Posterior vena cava (tissue), 2 donors: ENCODE data around the gene POFUT2. TPM values are rescaled to one million over a fixed set of nuclear protein-coding genes. Genes with fewer than 3 reads are reported as not detected.

Experiments used
- DNase-seq: peaks from one replicate; pipeline ENCODE4 v3.0.0-alpha.2; 2020; ENCODE audit warnings: low spot score
- intact Hi-C, 2 donors: fragments of 100-400 bp; cut with DNase I; formaldehyde crosslinking; loops; one replicate each; pipeline versions ENCODE4 v1.14.1 to v1.14.2; 2022 to 2023
- total RNA-seq, 2 donors: library from RNA; stranded (reverse); fragmentation: NEBNext Ultra II Directional; extraction: Animal tissue kit (Norgen Biotek cat#: 25700); gene quantifications; one replicate each; pipeline ENCODE4 v1.2.1, GENCODE V29; 2021
- donor health status: DM: yes; HTN: yes; CAD: no.
- donor health status: DM: yes; HTN: yes; CAD: no.

POFUT2 gene
- total RNA-seq, 2 donors from 2014 or later, result 27.1 to 27.4 TPM

DNA sequence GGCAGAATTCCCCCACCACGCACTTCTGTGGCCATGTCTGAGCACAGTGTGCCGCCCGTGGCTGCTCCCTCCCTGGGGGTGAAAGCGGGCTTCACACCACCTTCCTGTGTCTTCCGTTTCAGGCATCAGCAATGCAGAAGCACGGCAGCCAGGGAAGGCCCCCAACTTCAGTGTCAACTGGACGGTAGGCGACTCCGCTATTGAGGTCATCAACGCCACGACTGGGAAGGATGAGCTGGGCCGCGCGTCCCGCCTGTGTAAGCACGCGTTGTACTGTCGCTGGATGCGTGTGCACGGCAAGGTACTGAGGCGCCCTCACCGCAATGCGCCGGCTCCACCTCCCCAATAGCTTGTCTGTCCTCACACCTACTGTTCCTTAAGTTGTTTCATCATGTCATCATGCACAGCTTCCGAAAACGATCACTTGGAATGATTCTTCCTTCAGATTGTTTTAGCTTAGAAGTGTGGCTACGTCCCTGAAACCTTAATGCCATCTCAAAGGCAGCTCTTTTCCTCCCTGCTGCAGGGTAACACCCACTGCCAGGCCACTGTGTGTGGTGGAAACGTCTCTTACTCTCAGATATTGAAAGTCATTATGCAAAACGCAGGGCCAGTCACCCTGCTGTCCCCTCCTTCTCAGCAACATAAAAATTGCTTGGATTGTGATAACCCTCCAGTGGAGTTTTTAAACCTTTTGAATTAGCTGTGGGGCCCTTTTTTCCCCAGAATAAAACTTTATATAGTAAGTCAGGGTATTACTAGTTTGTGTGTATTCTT is 66.8 kb downstream of the POFUT2 start:
- intact Hi-C loops, result no loop called here
- DNase-seq, result no peak

- no peak for DNase-seq
- intact Hi-C loops, result no loop called here
Observed at GRCh38 chr21:45220071-45220481, 67.6 kb downstream of the POFUT2 start.

DNA sequence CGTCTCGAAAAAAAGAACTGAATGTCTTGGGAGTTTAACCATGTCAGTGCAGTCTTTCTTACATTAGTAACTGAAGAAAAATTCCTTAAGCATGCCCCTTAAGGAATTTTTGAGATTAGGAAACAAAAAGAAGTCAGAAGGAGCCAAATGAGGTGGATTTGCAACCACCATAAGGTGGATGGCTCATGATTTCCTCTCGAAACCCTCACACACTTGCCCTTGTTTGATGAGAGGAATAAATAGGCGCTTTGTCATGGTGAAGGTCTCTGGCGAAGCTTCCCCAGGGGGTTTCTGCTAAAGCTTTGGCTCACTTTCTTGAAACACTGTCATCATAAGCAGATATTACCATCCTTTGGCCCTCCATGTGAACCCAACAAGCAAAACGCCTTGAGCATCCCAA is 68.2 kb downstream of the POFUT2 start:
- intact Hi-C loops, result no loop called here
- no peak for DNase-seq

DNA sequence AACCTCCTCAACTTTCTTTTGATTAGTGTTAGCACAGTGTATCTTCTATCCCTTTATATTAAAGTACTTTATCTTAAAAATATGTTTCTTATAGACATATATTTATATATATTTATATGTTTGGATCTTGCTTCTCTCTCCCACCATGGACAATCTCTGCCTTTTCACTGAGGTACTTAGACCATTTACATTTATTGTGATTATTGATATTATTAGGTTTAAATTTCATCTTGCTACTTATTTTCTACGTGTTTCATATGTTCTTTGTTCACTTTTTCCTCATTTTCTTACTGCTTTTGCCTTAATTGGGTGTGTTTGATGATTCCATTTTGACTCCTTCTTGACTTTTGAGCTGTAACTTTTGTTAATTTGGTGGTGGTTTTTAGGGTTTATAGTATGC is 70.7 kb downstream of the POFUT2 start:
- DNase-seq, result no peak
- intact Hi-C loops, result no loop called here

- intact Hi-C loops, result no loop called here
- no peak for DNase-seq
Observed at GRCh38 chr21:45215213-45215612, 72.5 kb downstream of the POFUT2 start.

Other genes starting within 250 kb of the POFUT2 start
- 10 to 100 TPM; 72.4 to 85.6 TPM for gene ADARB1, start 213.3 kb downstream of the POFUT2 start, total RNA-seq
- gene COL18A1, start 117.3 kb upstream of the POFUT2 start, total RNA-seq, result 100 to 1,000 TPM; 117 to 133 TPM